SK-N-SH (cell line): Measurements from ENCODE around the gene CBX6. TPM values are rescaled to one million over a fixed set of nuclear protein-coding genes. Genes with fewer than 3 reads are reported as not detected.

Experiments
- CTCF ChIA-PET: fragments of 300-600, 350-600 bp; formaldehyde crosslinking; extraction: SDS; loops from one replicate; lab custom pipeline; 2021; lab: Yijun Ruan, JAX
- POLR2A ChIA-PET: fragments of 350-600 bp; sonication (Branson Sonifier 250); formaldehyde crosslinking; extraction: SDS; loops from one replicate; lab custom pipeline; 2020; ENCODE audit warnings: antibody characterized with exemption, inconsistent platforms; lab: Yijun Ruan, JAX
- DNase-seq: peaks from one replicate; pipeline ENCODE4 v3.0.0; 2012
- H2AFZ ChIP-seq: fragments of 200-600 bp; sonication (generic); 2 replicates; pipeline ENCODE4 v1.8.1; 2016; ENCODE audit warnings: antibody characterized with exemption, mild to moderate bottlenecking, low read depth
- H3F3A ChIP-seq: fragments of 200-600 bp; sonication (generic); replicated peaks from 2 replicates; pipeline ENCODE3; 2016; ENCODE audit warnings: antibody characterized with exemption, mild to moderate bottlenecking; ENCODE audit not compliant: insufficient read depth
- H3K27ac ChIP-seq, 2 experiments: fragments of 200-500 bp in 1 of 2; fragments of 200-600 bp in 1 of 2; sonication (Bioruptor generic) in 1 of 2; sonication (generic), shearing (Covaris generic) in 1 of 2; 2 replicates each; pipeline versions ENCODE4 v1.5.1 to v1.6.1; 2014 to 2016; ENCODE audit warnings: low read depth in 2 of 2, inconsistent platforms in 1 of 2, low read length in 1 of 2, mild to moderate bottlenecking in 1 of 2, mixed read lengths in 1 of 2
- H3K27me3 ChIP-seq: fragments of 200-600 bp; sonication (generic), shearing (Covaris generic); 2 replicates; pipeline ENCODE4 v1.6.1; 2016; ENCODE audit warnings: mixed run types; ENCODE audit not compliant: insufficient read depth
- H3K36me3 ChIP-seq, 2 experiments: fragments of 200-500 bp in 1 of 2; fragments of 200-600 bp in 1 of 2; sonication (Bioruptor generic) in 1 of 2; sonication (generic) in 1 of 2; replicated peaks in 1 of 2; 2 replicates each; pipeline versions ENCODE3 to v1.5.1; 2014 to 2016; ENCODE audit warnings: low read length in 1 of 2, mild to moderate bottlenecking in 1 of 2; ENCODE audit not compliant: insufficient read depth in 2 of 2, control insufficient read depth in 1 of 2
- H3K4me1 ChIP-seq, 2 experiments: fragments of 200-500 bp in 1 of 2; fragments of 200-600 bp in 1 of 2; sonication (Bioruptor generic) in 1 of 2; sonication (generic), shearing (Covaris generic) in 1 of 2; 2 replicates each; pipeline versions ENCODE4 v1.5.1 to v1.6.1; 2014 to 2016; ENCODE audit warnings: low read depth in 1 of 2, low read length in 1 of 2, mixed run types in 1 of 2; ENCODE audit not compliant: insufficient read depth in 2 of 2, control insufficient read depth in 1 of 2
- H3K4me2 ChIP-seq: fragments of 200-600 bp; sonication (generic), shearing (Covaris generic); 2 replicates; pipeline ENCODE4 v1.6.1; 2017; ENCODE audit warnings: mixed run types
- H3K4me3 ChIP-seq, 2 experiments: fragments of 200-500 bp in 1 of 2; fragments of 200-600 bp in 1 of 2; sonication (Bioruptor generic) in 1 of 2; sonication (generic), shearing (Covaris generic) in 1 of 2; 2 replicates each; pipeline versions ENCODE4 v1.5.1 to v1.8.1; 2014 to 2016; ENCODE audit warnings: low read depth in 2 of 2, inconsistent platforms in 1 of 2, low read length in 1 of 2, mild to moderate bottlenecking in 1 of 2, mixed read lengths in 1 of 2, moderate library complexity in 1 of 2
- H3K79me2 ChIP-seq: fragments of 200-600 bp; sonication (generic); 2 replicates; pipeline ENCODE4 v1.8.1; 2017; ENCODE audit warnings: mild to moderate bottlenecking; ENCODE audit not compliant: insufficient read depth
- H3K9ac ChIP-seq: fragments of 200-600 bp; sonication (generic); 2 replicates; pipeline ENCODE4 v1.6.1; 2017; ENCODE audit warnings: mixed run types
- H3K9me2 ChIP-seq: fragments of 200-600 bp; sonication (generic); 2 replicates; pipeline ENCODE4 v1.6.1; 2017; ENCODE audit warnings: mixed run types
- H3K9me3 ChIP-seq: fragments of 200-600 bp; sonication (generic); 2 replicates; pipeline ENCODE4 v1.6.1; 2017; ENCODE audit warnings: mixed run types, mild to moderate bottlenecking, moderate library complexity
- H4K20me1 ChIP-seq: fragments of 200-600 bp; sonication (generic); 2 replicates; pipeline ENCODE4 v1.6.1; 2017; ENCODE audit warnings: mild to moderate bottlenecking, mixed run types; ENCODE audit not compliant: insufficient read depth
- CTCF ChIP-seq: fragments of 200-600 bp; sonication (generic); IDR thresholded peaks from 2 replicates; pipeline ENCODE4 v1.6.1; 2017; ENCODE audit warnings: antibody characterized with exemption, mild to moderate bottlenecking, moderate library complexity
- ELF1 ChIP-seq: IDR thresholded peaks from 2 replicates; pipeline ENCODE4 v1.4.0; 2012
- GABPA ChIP-seq: IDR thresholded peaks from 2 replicates; pipeline ENCODE4 v1.4.0; 2012; ENCODE audit warnings: low read depth, mild to moderate bottlenecking
- IRF3 ChIP-seq: fragments of 150-350 bp; IDR thresholded peaks from 2 replicates; pipeline ENCODE4 v1.6.1; 2016; ENCODE audit warnings: mild to moderate bottlenecking, low read depth, low read length
- JUND ChIP-seq: IDR thresholded peaks from 2 replicates; pipeline ENCODE4 v1.4.0; 2012
- POLR2AphosphoS5 ChIP-seq: IDR thresholded peaks from 2 replicates; pipeline ENCODE4 v1.6.1; 2012; ENCODE audit warnings: low read depth, low read length
- RCOR1 ChIP-seq: fragments of 150-350 bp; IDR thresholded peaks from 2 replicates; pipeline ENCODE4 v1.6.1; 2017; ENCODE audit warnings: antibody characterized with exemption, low read length
- REST ChIP-seq: IDR thresholded peaks from 2 replicates; pipeline ENCODE4 v1.6.1; 2012; ENCODE audit warnings: mild to moderate bottlenecking, low read depth, low read length, moderate library complexity
- RFX5 ChIP-seq: IDR thresholded peaks from 2 replicates; pipeline ENCODE4 v1.6.1; 2012; ENCODE audit warnings: mild to moderate bottlenecking, improper control_type of control experiment, low read length
- TAF1 ChIP-seq: IDR thresholded peaks from 2 replicates; pipeline ENCODE4 v1.6.1; 2012; ENCODE audit warnings: low read depth, mild to moderate bottlenecking, low read length, moderate library complexity, borderline replicate concordance
- TCF12 ChIP-seq: IDR thresholded peaks from 2 replicates; pipeline ENCODE4 v1.4.0; 2012
- USF1 ChIP-seq: IDR thresholded peaks from 2 replicates; pipeline ENCODE4 v1.4.0; 2012; ENCODE audit warnings: low read depth, borderline replicate concordance
- ZBTB33 ChIP-seq: IDR thresholded peaks from 2 replicates; pipeline ENCODE4 v1.4.0; 2012; ENCODE audit warnings: low read depth, borderline replicate concordance
- WGBS: methylation state at CpG from one replicate; pipeline ENCODE4 v1.1.6; 2017; ENCODE audit warnings: low lambda C conversion rate; 5-methylcytosine and 5-hydroxymethylcytosine counted together
- polyA plus RNA-seq, 3 experiments: library from polyadenylated mRNA; depleted of rRNA; stranded (reverse); fragments of >200 nt; gene quantifications; 2 replicates each; pipeline ENCODE4 v1.2.3, GENCODE V29; 2012

The CBX6 gene
- polyA plus RNA-seq, 1 of the 3 experiments (the other 2 are of a cell fraction) = 5.4 TPM

- POLR2A ChIA-PET = no interaction called here
- H3F3A ChIP-seq = no peaks in the 10 kb centered on the region
- H3K27me3 ChIP-seq = no peaks in the 10 kb centered on the region
- H3K9me3 ChIP-seq = no peaks in the 10 kb centered on the region
- H2AFZ ChIP-seq = no peak overlapping the region
- no peak overlapping the region for H3K4me3 ChIP-seq
- no peak for TF ChIP-seq USF1
- TF ChIP-seq ELF1 = no peak
- TF ChIP-seq REST = no peak
- TF ChIP-seq JUND = no peak
- TF ChIP-seq GABPA = no peak
- no peak for TF ChIP-seq RFX5
- TF ChIP-seq TCF12 = no peak
- no peak for TF ChIP-seq CTCF
- no peak for TF ChIP-seq POLR2AphosphoS5
- no peak for TF ChIP-seq RCOR1
- no peak for TF ChIP-seq ZBTB33
- TF ChIP-seq IRF3 = no peak
- TF ChIP-seq TAF1 = no peak
- H3K9me2 ChIP-seq = no peaks in the 10 kb centered on the region
- H4K20me1 ChIP-seq = no peaks in the 10 kb centered on the region
- peaks cover 0 to 3% of the 10 kb centered on the region in 2 experiments; a peak in 2 of 4 replicates for H3K4me1 ChIP-seq
- CTCF ChIA-PET = interaction anchor here (0.9 to 1.1 kb wide), 3 partner anchors 19 to 84 kb away, joined by 3 to 5 read pairs (median 3); no protein-coding TSS in a partner anchor
- no peak overlapping the region for H3K4me2 ChIP-seq
- H3K36me3 ChIP-seq = no peaks in the 10 kb centered on the region
- no peaks in the 10 kb centered on the region for H3K79me2 ChIP-seq
- no peak overlapping the region for H3K9ac ChIP-seq
- no CpG with 5 or more reads among the region's 2 CpGs for WGBS
- no peak overlapping the region for H3K27ac ChIP-seq
- DNase-seq = no peak
Measured at GRCh38 chr22:38850399-38850798, 21.6 kb downstream of the CBX6 start.
